GM12891 (cell line): Measurements from ENCODE around the gene WDR44.

Source experiments
- DNase-seq: peaks from one replicate; pipeline ENCODE4 v3.0.0; 2011; ENCODE audit warnings: low spot score; ENCODE audit not compliant: insufficient read length
- FAIRE-seq: peaks from 2 replicates; lab custom pipeline; 2011; peaks lifted over from hg19 to GRCh38; lab: Jason Lieb, UNC
- PAX5 ChIP-seq: IDR thresholded peaks from 2 replicates; pipeline ENCODE4 v1.6.1; 2011; ENCODE audit warnings: low read length, moderate library complexity, mild to moderate bottlenecking; ENCODE audit not compliant: insufficient read depth, severe bottlenecking
- POLR2A ChIP-seq: IDR thresholded peaks from 2 replicates; pipeline ENCODE4 v1.6.1; 2011; ENCODE audit warnings: low read depth, low read length, control low read depth
- POLR2AphosphoS5 ChIP-seq: IDR thresholded peaks from 2 replicates; pipeline ENCODE4 v1.6.1; 2011; ENCODE audit warnings: low read depth, low read length, control low read depth
- POU2F2 ChIP-seq: IDR thresholded peaks from 2 replicates; pipeline ENCODE4 v1.6.1; 2011; ENCODE audit warnings: low read depth, mild to moderate bottlenecking, control low read depth, low read length, moderate library complexity
- SPI1 ChIP-seq: IDR thresholded peaks from 2 replicates; pipeline ENCODE4 v1.6.1; 2011; ENCODE audit warnings: low read depth, low read length, control low read depth
- TAF1 ChIP-seq: IDR thresholded peaks from 2 replicates; pipeline ENCODE4 v1.6.1; 2011; ENCODE audit warnings: low read depth, low read length, control low read depth

Gene WDR44

GRCh38 chrX:118497180-118497818 lies 151.4 kb downstream of the WDR44 start:
- FAIRE-seq (peak; percentile 81), DNase-seq (no peak)
- TF ChIP-seq POLR2A (peak; percentile 51; the same call in 1 of the 2 replicates), PAX5 (no peak)

GRCh38 chrX:118498351-118498750 lies 152.4 kb downstream of the WDR44 start:
- peak; percentile 72 for FAIRE-seq
- DNase-seq = no peak
- TF ChIP-seq POLR2A (no peak), PAX5 (no peak), POLR2AphosphoS5 (no peak), POU2F2 (no peak), TAF1 (no peak), SPI1 (no peak)

DNA sequence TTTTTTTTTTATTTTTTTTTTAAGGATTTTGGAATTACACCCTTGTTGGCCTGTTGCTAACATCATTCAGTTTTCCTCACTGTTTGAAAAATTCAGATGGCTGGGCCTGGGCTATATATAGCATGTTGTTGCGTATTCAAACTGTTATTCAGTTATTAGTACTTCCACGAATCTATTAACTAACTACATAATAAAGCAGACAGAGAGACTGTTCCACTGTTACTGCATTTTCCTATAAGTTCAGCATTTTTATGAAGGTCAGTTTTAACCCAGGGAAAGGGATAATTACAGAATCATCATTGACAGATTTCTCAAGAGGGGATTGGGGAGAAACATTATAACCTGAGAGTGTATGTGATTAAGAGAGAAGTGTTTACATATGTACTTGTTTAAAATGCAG lies 152.8 kb downstream of the WDR44 start:
- FAIRE-seq (no peak), DNase-seq (no peak)
- no peak for TF ChIP-seq SPI1
- TF ChIP-seq POLR2AphosphoS5 = no peak
- TF ChIP-seq POU2F2 = no peak
- no peak for TF ChIP-seq TAF1
- TF ChIP-seq POLR2A = no peak
- no peak for TF ChIP-seq PAX5

GRCh38 chrX:118499295-118499694 lies 153.4 kb downstream of the WDR44 start:
- DNase-seq (no peak), FAIRE-seq (peak; percentile 33)

More at GRCh38 chrX:118499295-118499694, 153.4 kb downstream of the WDR44 start:
- TF ChIP-seq PAX5 (no peak), TAF1 (no peak), POLR2AphosphoS5 (no peak), POU2F2 (no peak), SPI1 (no peak), POLR2A (no peak)
